Activated naive CD8-positive, alpha-beta T cell treated with anti-CD3 and anti-CD28 coated beads, Interleukin-2, amount 50 U/mL, for 24 hours (primary cell): Measurements from ENCODE around the gene MUC3A.
"Not testable (repeated sequence)": the region's sequence is repeated elsewhere in the genome, so short reads cannot be mapped to it uniquely, and the experiment has no call there.

Experiments
- ATAC-seq: fragments of 150-1000 bp; cut with Tn5 transposase; one replicate; pipeline ENCODE4 v1.10.0; 2021
- DNase-seq: peaks from one replicate; pipeline ENCODE4 v3.0.0; 2021
- H3K27ac Mint-ChIP-seq: one replicate; pipeline ENCODE4 v1.8.0; 2021; ENCODE audit warnings: mild to moderate bottlenecking, mixed read lengths
- H3K27me3 Mint-ChIP-seq: one replicate; pipeline ENCODE4 v1.8.0; 2021; ENCODE audit warnings: mixed read lengths
- H3K36me3 Mint-ChIP-seq: one replicate; pipeline ENCODE4 v1.8.0; 2021; ENCODE audit warnings: low read depth, mixed read lengths
- H3K4me1 Mint-ChIP-seq: one replicate; pipeline ENCODE4 v1.8.0; 2021; ENCODE audit warnings: mixed read lengths
- H3K4me3 Mint-ChIP-seq: one replicate; pipeline ENCODE4 v1.8.0; 2021; ENCODE audit warnings: mild to moderate bottlenecking, moderate library complexity, mixed read lengths
- H3K9me3 Mint-ChIP-seq: one replicate; pipeline ENCODE4 v1.8.0; 2021; ENCODE audit warnings: mixed read lengths

MUC3A gene, protein sequence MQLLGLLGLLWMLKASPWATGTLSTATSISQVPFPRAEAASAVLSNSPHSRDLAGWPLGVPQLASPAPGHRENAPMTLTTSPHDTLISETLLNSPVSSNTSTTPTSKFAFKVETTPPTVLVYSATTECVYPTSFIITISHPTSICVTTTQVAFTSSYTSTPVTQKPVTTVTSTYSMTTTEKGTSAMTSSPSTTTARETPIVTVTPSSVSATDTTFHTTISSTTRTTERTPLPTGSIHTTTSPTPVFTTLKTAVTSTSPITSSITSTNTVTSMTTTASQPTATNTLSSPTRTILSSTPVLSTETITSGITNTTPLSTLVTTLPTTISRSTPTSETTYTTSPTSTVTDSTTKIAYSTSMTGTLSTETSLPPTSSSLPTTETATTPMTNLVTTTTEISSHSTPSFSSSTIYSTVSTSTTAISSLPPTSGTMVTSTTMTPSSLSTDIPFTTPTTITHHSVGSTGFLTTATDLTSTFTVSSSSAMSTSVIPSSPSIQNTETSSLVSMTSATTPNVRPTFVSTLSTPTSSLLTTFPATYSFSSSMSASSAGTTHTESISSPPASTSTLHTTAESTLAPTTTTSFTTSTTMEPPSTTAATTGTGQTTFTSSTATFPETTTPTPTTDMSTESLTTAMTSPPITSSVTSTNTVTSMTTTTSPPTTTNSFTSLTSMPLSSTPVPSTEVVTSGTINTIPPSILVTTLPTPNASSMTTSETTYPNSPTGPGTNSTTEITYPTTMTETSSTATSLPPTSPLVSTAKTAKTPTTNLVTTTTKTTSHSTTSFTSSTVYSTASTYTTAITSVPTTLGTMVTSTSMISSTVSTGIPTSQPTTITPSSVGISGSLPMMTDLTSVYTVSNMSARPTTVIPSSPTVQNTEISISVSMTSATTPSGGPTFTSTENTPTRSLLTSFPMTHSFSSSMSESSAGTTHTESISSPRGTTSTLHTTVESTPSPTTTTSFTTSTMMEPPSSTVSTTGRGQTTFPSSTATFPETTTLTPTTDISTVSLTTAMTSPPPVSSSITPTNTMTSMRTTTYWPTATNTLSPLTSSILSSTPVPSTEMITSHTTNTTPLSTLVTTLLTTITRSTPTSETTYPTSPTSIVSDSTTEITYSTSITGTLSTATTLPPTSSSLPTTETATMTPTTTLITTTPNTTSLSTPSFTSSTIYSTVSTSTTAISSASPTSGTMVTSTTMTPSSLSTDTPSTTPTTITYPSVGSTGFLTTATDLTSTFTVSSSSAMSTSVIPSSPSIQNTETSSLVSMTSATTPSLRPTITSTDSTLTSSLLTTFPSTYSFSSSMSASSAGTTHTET (N-terminal part only)

DNA sequence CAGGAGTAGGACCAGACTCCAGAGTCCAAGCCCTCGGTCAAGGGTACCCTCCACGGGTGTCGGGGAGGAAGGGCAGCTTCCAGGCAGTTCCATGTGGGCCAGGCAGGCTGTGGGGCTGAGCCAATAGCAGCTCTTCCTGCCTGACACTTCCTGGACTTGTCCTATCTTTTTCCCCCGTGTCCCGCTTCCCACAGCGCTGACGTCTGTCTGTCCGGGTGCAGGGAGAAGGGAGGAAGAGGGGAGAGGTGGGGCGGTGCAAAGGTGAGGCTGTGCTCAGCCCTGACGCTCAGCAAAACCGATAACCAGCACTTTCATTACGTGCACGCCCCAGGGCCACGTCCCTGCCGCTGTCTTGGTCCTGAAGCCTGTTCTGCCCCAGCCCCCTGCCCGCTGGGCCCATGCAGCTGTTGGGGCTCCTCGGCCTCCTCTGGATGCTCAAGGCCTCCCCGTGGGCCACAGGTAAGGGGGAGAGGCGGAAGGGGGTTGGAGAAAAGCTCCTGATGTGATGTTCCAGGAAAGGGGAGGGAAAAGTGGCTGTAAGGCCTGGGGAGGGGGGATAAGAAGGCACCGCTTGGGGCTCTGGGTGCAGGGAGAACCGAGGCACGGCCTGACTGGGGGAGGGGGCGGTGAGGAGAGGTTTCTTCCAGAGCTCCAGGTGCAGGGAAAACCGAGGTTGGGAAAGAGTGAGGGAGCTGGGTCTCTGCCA is at the start of gene MUC3A:
Gene MUC3A, plus strand, starts transcription at position 308 of the 706 bp plus-strand sequence. Its CDS starts 91 bp downstream, at position 399.
- Mint-ChIP-seq H3K4me3 (no peak within 1 kb of the TSS), H3K9me3 (no peaks in the 10 kb centered on the region), H3K27me3 (peaks cover 29% of the 10 kb centered on the region), H3K4me1 (no peaks in the 10 kb centered on the region), H3K36me3 (no peaks in the 10 kb centered on the region), H3K27ac (no peak within 1 kb of the TSS)
- ATAC-seq (no peak), DNase-seq (no peak)

DNA sequence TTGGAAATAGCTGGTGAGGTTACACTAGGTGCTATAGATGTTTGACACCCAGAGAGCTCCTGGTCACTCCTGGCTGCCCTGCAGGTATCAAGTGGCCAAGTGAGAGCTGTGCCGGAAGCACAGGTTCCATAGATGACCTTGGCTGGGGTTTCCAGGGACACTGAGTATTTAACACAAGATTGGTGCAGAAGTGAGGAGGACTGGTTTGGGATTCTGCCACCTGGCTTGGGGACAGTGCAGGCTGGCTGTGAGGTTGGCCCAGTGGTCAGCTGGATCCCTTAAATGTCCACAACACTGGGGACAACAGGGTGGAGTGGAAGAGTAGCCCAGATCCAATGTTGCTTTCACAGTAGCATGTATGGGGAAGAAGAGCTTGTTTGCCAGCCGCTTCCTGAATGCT is 48.4 kb upstream of the MUC3A start:
- Mint-ChIP-seq H3K36me3 (no peaks in the 10 kb centered on the region), H3K9me3 (no peaks in the 10 kb centered on the region), H3K27me3 (peaks cover 28% of the 10 kb centered on the region), H3K27ac (no peak overlapping the region), H3K4me3 (no peak overlapping the region), H3K4me1 (peaks cover 7% of the 10 kb centered on the region)
- DNase-seq (no peak), ATAC-seq (no peak)

DNA sequence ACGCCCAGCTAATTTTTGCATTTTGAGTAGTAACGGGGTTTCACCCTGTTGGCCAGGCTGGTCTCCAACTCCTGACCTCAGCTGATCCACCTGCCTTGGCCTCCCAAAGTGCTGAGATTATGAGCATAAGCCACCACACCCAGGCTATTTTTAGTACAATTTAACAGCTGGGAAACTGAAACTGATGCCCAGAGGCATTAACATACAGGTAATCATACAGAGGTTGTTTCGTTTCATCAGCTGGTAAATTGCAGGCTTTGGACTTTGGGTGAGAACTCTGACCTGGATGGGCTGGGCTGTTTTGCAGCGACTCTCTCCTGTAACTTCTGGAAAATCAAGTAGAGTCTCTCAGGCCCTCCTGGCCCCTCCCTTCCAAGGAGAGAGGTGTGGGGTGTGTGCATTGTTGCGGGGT is 47.4 kb upstream of the MUC3A start:
- Mint-ChIP-seq H3K4me3 (no peak overlapping the region), H3K36me3 (no peaks in the 10 kb centered on the region), H3K4me1 (peaks cover 2% of the 10 kb centered on the region), H3K9me3 (no peaks in the 10 kb centered on the region), H3K27me3 (peaks cover 22% of the 10 kb centered on the region), H3K27ac (no peak overlapping the region)
- no peak for ATAC-seq
- DNase-seq, result no peak

- H3K27me3 Mint-ChIP-seq, result peaks cover 17% of the 10 kb centered on the region
- ATAC-seq, result no peak
- no peaks in the 10 kb centered on the region for H3K9me3 Mint-ChIP-seq
- no peak for DNase-seq
- no peaks in the 10 kb centered on the region for H3K36me3 Mint-ChIP-seq
- H3K27ac Mint-ChIP-seq, result no peak overlapping the region
- no peak overlapping the region for H3K4me3 Mint-ChIP-seq
- no peaks in the 10 kb centered on the region for H3K4me1 Mint-ChIP-seq
Observed at GRCh38 chr7:100902638-100903037, 46.7 kb upstream of the MUC3A start.

GRCh38 chr7:100908512-100908911 is 40.8 kb upstream of the MUC3A start:
- Mint-ChIP-seq H3K36me3 (no peaks in the 10 kb centered on the region), H3K9me3 (no peaks in the 10 kb centered on the region), H3K4me1 (no peaks in the 10 kb centered on the region), H3K27me3 (peaks cover 3% of the 10 kb centered on the region), H3K27ac (no peak overlapping the region), H3K4me3 (no peak overlapping the region)
- DNase-seq (no peak), ATAC-seq (no peak)

DNA sequence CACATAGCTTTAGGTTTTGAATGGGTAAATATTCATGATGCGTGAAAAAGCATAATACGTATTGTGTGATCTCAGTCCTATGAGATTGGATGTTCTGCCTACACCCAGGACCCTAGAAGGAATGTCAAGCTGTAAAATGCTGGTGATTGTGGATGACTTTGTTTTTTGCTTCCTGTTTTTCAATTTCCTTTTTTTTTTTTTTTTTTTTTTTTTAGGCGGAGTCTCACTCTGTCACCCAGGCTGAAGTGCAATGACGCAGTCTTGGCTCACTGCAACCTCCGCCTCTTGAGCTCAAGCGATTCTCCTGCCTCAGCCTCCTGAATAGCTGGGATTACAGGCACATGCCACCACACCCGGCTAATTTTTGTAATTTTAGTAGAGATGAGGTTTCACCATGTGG is 38.9 kb upstream of the MUC3A start:
- not testable (repeated sequence) for H3K36me3 Mint-ChIP-seq, ATAC-seq, H3K4me3 Mint-ChIP-seq, DNase-seq, H3K9me3 Mint-ChIP-seq, H3K27ac Mint-ChIP-seq, H3K27me3 Mint-ChIP-seq, H3K4me1 Mint-ChIP-seq

DNA sequence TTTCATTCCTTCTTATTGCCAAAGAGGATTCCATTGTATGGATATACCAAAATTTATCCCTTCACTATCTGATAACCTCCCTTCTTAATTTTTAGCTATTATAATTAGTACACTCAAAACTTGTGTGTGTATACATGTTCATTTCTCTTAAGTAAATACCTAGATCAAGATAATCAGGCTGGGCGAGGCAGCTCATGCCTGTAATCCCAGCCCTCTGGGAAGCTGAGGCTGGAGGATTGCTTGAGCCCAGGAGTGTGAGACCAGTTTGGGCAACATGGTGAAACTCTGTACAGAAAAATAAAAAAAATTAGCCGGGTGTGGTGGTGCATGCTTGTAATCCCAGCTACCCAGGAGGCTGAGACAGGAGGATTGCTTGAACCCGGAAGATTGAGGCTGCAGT is 37.9 kb upstream of the MUC3A start:
- H3K27ac Mint-ChIP-seq, result no peak overlapping the region
- DNase-seq (no peak), ATAC-seq (no peak)
- no peaks in the 10 kb centered on the region for H3K36me3 Mint-ChIP-seq
- H3K4me1 Mint-ChIP-seq, result peaks cover 4% of the 10 kb centered on the region
- no peaks in the 10 kb centered on the region for H3K9me3 Mint-ChIP-seq
- H3K4me3 Mint-ChIP-seq, result no peak overlapping the region
- H3K27me3 Mint-ChIP-seq, result peaks cover 5% of the 10 kb centered on the region

DNA sequence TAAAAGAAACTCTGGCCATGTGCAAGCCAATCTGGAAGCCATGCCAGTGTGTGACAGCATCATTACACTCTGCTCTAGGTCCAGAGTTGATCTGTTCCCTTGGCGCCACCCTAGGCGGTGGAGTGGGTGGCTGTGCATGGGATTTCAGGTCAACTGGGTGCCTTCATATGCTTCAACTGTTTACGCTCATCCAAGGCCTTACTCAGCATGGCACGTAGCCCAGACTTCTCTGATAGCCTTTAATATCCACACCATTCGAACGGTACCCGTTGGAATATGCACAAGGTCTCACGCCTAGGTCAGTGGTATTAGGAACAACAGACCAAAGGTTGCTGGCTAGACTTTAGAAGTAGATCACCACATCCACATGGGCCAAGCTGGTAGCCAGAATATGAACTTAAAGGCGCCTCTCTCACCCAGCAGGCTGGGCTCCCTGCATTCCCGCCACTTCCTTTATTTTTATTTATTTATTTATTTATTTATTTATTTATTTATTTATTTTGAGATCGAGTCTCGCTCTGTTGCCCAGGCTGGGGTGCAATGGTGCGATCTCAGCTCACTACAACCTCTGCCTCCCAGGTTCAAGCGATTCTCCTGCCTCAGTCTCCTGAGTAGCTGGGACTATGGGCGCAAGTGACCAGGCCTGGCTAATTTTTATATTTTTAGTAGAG is 35.0 kb upstream of the MUC3A start:
- no peaks in the 10 kb centered on the region for H3K36me3 Mint-ChIP-seq
- ATAC-seq (no peak), DNase-seq (no peak)
- H3K27ac Mint-ChIP-seq, result no peak overlapping the region
- no peaks in the 10 kb centered on the region for H3K9me3 Mint-ChIP-seq
- H3K4me3 Mint-ChIP-seq, result no peak overlapping the region
- peaks cover 4% of the 10 kb centered on the region for H3K4me1 Mint-ChIP-seq
- H3K27me3 Mint-ChIP-seq, result peaks cover 10% of the 10 kb centered on the region

- H3K4me1 Mint-ChIP-seq, result peaks cover 4% of the 10 kb centered on the region
Observed at GRCh38 chr7:100914879-100915447, 34.4 kb upstream of the MUC3A start.

GRCh38 chr7:100919335-100919734 is 30.0 kb upstream of the MUC3A start:
- not testable (repeated sequence) for H3K4me1 Mint-ChIP-seq, H3K9me3 Mint-ChIP-seq, ATAC-seq, H3K36me3 Mint-ChIP-seq, H3K27ac Mint-ChIP-seq, DNase-seq, H3K4me3 Mint-ChIP-seq
- peaks cover 29% of the 10 kb centered on the region for H3K27me3 Mint-ChIP-seq

More at GRCh38 chr7:100914879-100915447, 34.4 kb upstream of the MUC3A start:
- DNase-seq, result no peak
- no peak overlapping the region for H3K27ac Mint-ChIP-seq
- ATAC-seq, result peak; percentile 77
- peaks cover 10% of the 10 kb centered on the region for H3K27me3 Mint-ChIP-seq
- no peak overlapping the region for H3K4me3 Mint-ChIP-seq
- no peaks in the 10 kb centered on the region for H3K36me3 Mint-ChIP-seq
- H3K9me3 Mint-ChIP-seq, result no peaks in the 10 kb centered on the region

DNA sequence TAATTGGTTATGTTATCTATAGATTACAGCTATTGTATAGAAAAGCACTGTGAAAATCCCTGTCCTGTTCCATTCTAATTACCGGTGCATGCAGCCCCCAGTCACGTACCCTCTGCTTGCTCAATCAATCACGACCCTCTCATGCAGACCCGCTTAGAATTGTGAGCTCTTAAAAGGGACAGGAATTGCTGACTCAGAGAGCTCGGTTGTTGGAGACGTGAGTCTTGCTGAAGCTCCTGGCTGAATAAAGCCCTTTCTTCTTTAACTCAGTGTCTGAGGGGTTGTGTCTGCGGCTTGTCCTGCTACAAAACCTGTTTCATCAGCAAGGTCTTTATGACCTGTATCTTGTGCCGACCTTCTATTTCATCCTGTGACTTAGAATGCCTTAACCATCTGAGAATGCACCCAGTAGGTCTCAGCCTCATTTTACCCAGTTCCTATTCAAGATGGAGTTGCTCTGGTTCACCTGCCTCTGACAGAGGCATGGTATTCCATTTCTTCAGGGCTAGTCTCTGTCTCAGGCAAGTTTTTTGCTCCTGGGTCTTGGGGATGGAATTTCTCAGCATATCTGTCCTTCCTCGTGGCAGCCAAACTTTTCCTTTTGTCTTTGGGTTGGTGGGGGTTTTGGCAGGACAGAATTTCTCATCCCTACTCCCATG is 29.4 kb upstream of the MUC3A start:
- peaks cover 28% of the 10 kb centered on the region for H3K27me3 Mint-ChIP-seq
- H3K9me3 Mint-ChIP-seq, ATAC-seq, H3K27ac Mint-ChIP-seq, H3K4me3 Mint-ChIP-seq, H3K4me1 Mint-ChIP-seq, H3K36me3 Mint-ChIP-seq, DNase-seq: not testable (repeated sequence)

GRCh38 chr7:100921039-100921438 is 28.3 kb upstream of the MUC3A start:
- ATAC-seq (no peak), DNase-seq (no peak)
- H3K36me3 Mint-ChIP-seq, result no peaks in the 10 kb centered on the region
- no peaks in the 10 kb centered on the region for H3K4me1 Mint-ChIP-seq
- H3K27me3 Mint-ChIP-seq, result peaks cover 26% of the 10 kb centered on the region
- no peak overlapping the region for H3K27ac Mint-ChIP-seq
- H3K9me3 Mint-ChIP-seq, result no peaks in the 10 kb centered on the region
- no peak overlapping the region for H3K4me3 Mint-ChIP-seq

- not testable (repeated sequence) for H3K9me3 Mint-ChIP-seq, H3K36me3 Mint-ChIP-seq, DNase-seq, H3K27ac Mint-ChIP-seq, ATAC-seq, H3K4me3 Mint-ChIP-seq, H3K4me1 Mint-ChIP-seq
- peaks cover 23% of the 10 kb centered on the region for H3K27me3 Mint-ChIP-seq
Observed at GRCh38 chr7:100923616-100924015, 25.7 kb upstream of the MUC3A start.
